Upper lobe of left lung (tissue), 6 donors: ENCODE data around the gene DCANP1. TPM values are rescaled to one million over a fixed set of nuclear protein-coding genes. Genes with fewer than 3 reads are reported as not detected.

ENCODE experiments used
- ATAC-seq, 2 donors: fragments of 200-7000 bp; cut with Tn5 transposase; one replicate each; pipeline ENCODE4 v1.9.1; 2022; ENCODE audit warnings: mild to moderate bottlenecking in 2 of 2, moderate library complexity in 2 of 2; ENCODE audit not compliant: low FRiP score in 2 of 2
- DNase-seq, 2 donors: peaks; one replicate each; pipeline ENCODE4 v3.0.0-alpha.2; 2019 to 2020
- H3K27ac ChIP-seq, 4 donors: fragments of 200-600 bp; sonication (generic); one replicate each; pipeline ENCODE4 v1.5.1; 2016 to 2019
- H3K27me3 ChIP-seq, 4 donors: fragments of 200-600 bp; sonication (generic); one replicate each; pipeline ENCODE4 v1.5.1; 2017 to 2019
- H3K36me3 ChIP-seq, 4 donors: fragments of 200-600 bp; sonication (generic); one replicate each; pipeline ENCODE4 v1.5.1; 2016 to 2019
- H3K4me1 ChIP-seq, 4 donors: fragments of 200-600 bp; sonication (generic); one replicate each; pipeline ENCODE4 v1.5.1; 2018 to 2019
- H3K4me3 ChIP-seq, 4 donors: fragments of 200-600 bp; sonication (generic); one replicate each; pipeline ENCODE4 v1.5.1; 2017 to 2019; ENCODE audit warnings: mild to moderate bottlenecking in 2 of 4, moderate library complexity in 1 of 4
- H3K9me3 ChIP-seq, 4 donors: fragments of 200-600 bp; sonication (generic); one replicate each; pipeline ENCODE4 v1.5.1; 2018 to 2019
- CTCF ChIP-seq, 6 experiments: fragments of 450-650 bp in 4 of 6; fragments of 200-600 bp in 2 of 6; sonication (generic) in 2 of 6; IDR thresholded peaks; one replicate each; pipeline ENCODE4 v1.5.1; 2016 to 2019; ENCODE audit warnings: antibody characterized with exemption in 6 of 6
- EP300 ChIP-seq, 4 donors: sonication (generic); formaldehyde crosslinking; IDR thresholded peaks; one replicate each; pipeline ENCODE4 v1.5.1; 2017; ENCODE audit warnings: antibody characterized with exemption in 4 of 4, control low read depth in 2 of 4
- POLR2A ChIP-seq, 4 donors: fragments of 450-650 bp; IDR thresholded peaks; one replicate each; pipeline ENCODE4 v1.5.1; 2016 to 2017; ENCODE audit warnings: antibody characterized with exemption in 4 of 4, mild to moderate bottlenecking in 2 of 4
- POLR2AphosphoS5 ChIP-seq, 2 donors: sonication (generic); formaldehyde crosslinking; IDR thresholded peaks; one replicate each; pipeline ENCODE4 v1.5.1; 2017; ENCODE audit warnings: antibody characterized with exemption in 2 of 2
- WGBS, 2 donors: methylation state at CpG; one replicate each; pipeline ENCODE4 v1.1.5; 2017 to 2018; 5-methylcytosine and 5-hydroxymethylcytosine counted together
- total RNA-seq, 6 donors: library from RNA; depleted of rRNA in 4 of 6; stranded (reverse); fragments of >200 nt in 4 of 6; gene quantifications; one replicate each; pipeline versions ENCODE4 v1.1.0 to v1.2.1, GENCODE V29; 2016 to 2021
- donor health status: DM: no; HTN: no; CAD: no; lungs with moderate emphysema.
- donor health status: DM: no; HTN: yes; CAD: no; lungs with severe emphysema.

Gene DCANP1
- total RNA-seq, 6 donors from 2014 or later, result 0.11 to 1.0 (median 0.27) TPM; not detected in 2

GRCh38 chr5:135446206-135446605, 942 bp downstream of the DCANP1 start:
- no peaks in the 10 kb centered on the region for H3K27me3 ChIP-seq
- no peak for TF ChIP-seq CTCF (IDR thresholded peaks at IDR 0.05)
- TF ChIP-seq POLR2AphosphoS5 (IDR thresholded peaks at IDR 0.05), result no peak
- no peak for TF ChIP-seq POLR2A (IDR thresholded peaks at IDR 0.05)
- no peak for TF ChIP-seq EP300 (IDR thresholded peaks at IDR 0.05)
- 85 to 91% methylated on average over 2 to 9 of the region's 9 CpGs for WGBS, 2 donors
- H3K4me3 ChIP-seq, result no peak overlapping the region
- ATAC-seq (no peak), DNase-seq (no peak)
- H3K4me1 ChIP-seq, result peaks cover 0 to 15% (median 11%) of the 10 kb centered on the region in 4 donors
- no peak overlapping the region for H3K27ac ChIP-seq
- no peaks in the 10 kb centered on the region for H3K9me3 ChIP-seq
- H3K36me3 ChIP-seq, result no peaks in the 10 kb centered on the region

- 75 to 82% methylated on average over 8 to 14 of the region's 14 CpGs for whole genome bisulfite sequencing, 2 donors
- Histone ChIP-seq H3K9me3 (no peaks in the 10 kb centered on the region), H3K27ac (no peak overlapping the region), H3K27me3 (no peaks in the 10 kb centered on the region), H3K4me1 (peaks cover 0 to 15% (median 11%) of the 10 kb centered on the region in 4 donors), H3K36me3 (no peaks in the 10 kb centered on the region), H3K4me3 (no peak overlapping the region)
- ATAC-seq (no peak), DNase-seq (peak in 1 of 2 donors; percentile 64)
- TF ChIP-seq POLR2AphosphoS5 (IDR thresholded peaks at IDR 0.05) (no peak), CTCF (IDR thresholded peaks at IDR 0.05) (no peak)
Observed at GRCh38 chr5:135445306-135445985, 1.7 kb downstream of the DCANP1 start.

- Histone ChIP-seq H3K36me3 (no peaks in the 10 kb centered on the region), H3K27ac (no peak overlapping the region), H3K4me1 (peaks cover 0 to 15% (median 11%) of the 10 kb centered on the region in 4 donors), H3K9me3 (no peaks in the 10 kb centered on the region), H3K27me3 (no peaks in the 10 kb centered on the region), H3K4me3 (no peak overlapping the region)
- DNase-seq, result no peak
- ATAC-seq, result no peak
- 69 to 84% methylated on average over 3 to 6 of the region's 6 CpGs for WGBS, 2 donors
- TF ChIP-seq EP300 (IDR thresholded peaks at IDR 0.05) (no peak), POLR2A (IDR thresholded peaks at IDR 0.05) (no peak), POLR2AphosphoS5 (IDR thresholded peaks at IDR 0.05) (no peak), CTCF (IDR thresholded peaks at IDR 0.05) (no peak)
Observed at GRCh38 chr5:135444881-135445280, 2.3 kb downstream of the DCANP1 start.

GRCh38 chr5:135444360-135444759, 2.8 kb downstream of the DCANP1 start:
- Histone ChIP-seq H3K9me3 (no peaks in the 10 kb centered on the region), H3K36me3 (no peaks in the 10 kb centered on the region), H3K4me1 (peaks cover 0 to 19% (median 14%) of the 10 kb centered on the region in 4 donors), H3K27me3 (no peaks in the 10 kb centered on the region), H3K4me3 (no peak overlapping the region), H3K27ac (no peak overlapping the region)
- ATAC-seq (no peak), DNase-seq (no peak)
- TF ChIP-seq EP300 (IDR thresholded peaks at IDR 0.05) (no peak), POLR2AphosphoS5 (IDR thresholded peaks at IDR 0.05) (no peak), POLR2A (IDR thresholded peaks at IDR 0.05) (no peak), CTCF (IDR thresholded peaks at IDR 0.05) (no peak)
- 74 to 89% methylated on average over 13 of the region's 13 CpGs for WGBS, 2 donors
